ENCODE results near the gene SLC5A8. TPM values are rescaled to one million over a fixed set of nuclear protein-coding genes. Genes with fewer than 3 reads are reported as not detected.

The SLC5A8 gene
- total RNA-seq, 1 experiment from 2014 or later: not detected

GRCh38 chr12:101216810-101217209 is 6.8 kb upstream of the SLC5A8 start:
- no peaks in the 10 kb centered on the region; the same call in 1 of the 2 replicates for H3K9me2 ChIP-seq (ENCODE audit: insufficient read depth)
- intact Hi-C loops (cut with micrococcal nuclease): no loop called here
- ATAC-seq (no peak), DNase-seq (ENCODE audit: low read depth, low spot score) (no peak)
- no peaks in the 10 kb centered on the region for H3K79me2 ChIP-seq (ENCODE audit: insufficient read depth, low read length)
- H3K27me3 ChIP-seq (ENCODE audit: insufficient read depth, low read length): no peaks in the 10 kb centered on the region
- no peak overlapping the region for H3K4me3 ChIP-seq (replicated peaks in 1 of 2; ENCODE audit: low read depth in 1 of 2, low read length in 2 of 2)
- POLR2A ChIA-PET: no interaction called here
- TF ChIP-seq SIN3A (IDR thresholded peaks at IDR 0.05; ENCODE audit: low read depth) (no peak), TCF7L2 (IDR thresholded peaks at IDR 0.05; ENCODE audit: borderline replicate concordance, extremely low read depth, insufficient read depth, insufficient read length) (no peak), SP1 (IDR thresholded peaks at IDR 0.05; ENCODE audit: low read depth) (no peak), ZFX (IDR thresholded peaks at IDR 0.05) (no peak), CEBPB (IDR thresholded peaks at IDR 0.05; ENCODE audit: low read depth) (no peak), POLR2A (IDR thresholded peaks at IDR 0.05; ENCODE audit: borderline replicate concordance, extremely low read depth, insufficient read depth, insufficient read length) (no peak), EZH2phosphoT487 (IDR thresholded peaks at IDR 0.05; ENCODE audit: borderline replicate concordance) (no peak)
- CTCF ChIA-PET: no interaction called here
- no peaks in the 10 kb centered on the region for H3K4me1 ChIP-seq (ENCODE audit: control insufficient read depth in 1 of 2, insufficient read depth in 2 of 2, low read length in 2 of 2)
- no peak overlapping the region for H3K4me2 ChIP-seq (ENCODE audit: low read length)
- no peak overlapping the region for H3K9ac ChIP-seq (ENCODE audit: low read length)
- no TSS peak for BruUV-seq (replicated peaks)
- H3K9me3 ChIP-seq (ENCODE audit: control insufficient read depth in 1 of 2, insufficient read depth in 1 of 2, low read depth in 1 of 2, low read length in 2 of 2): no peaks in the 10 kb centered on the region
- H3K36me3 ChIP-seq (ENCODE audit: control insufficient read depth in 1 of 2, insufficient read depth in 2 of 2, low read length in 2 of 2): no peaks in the 10 kb centered on the region
- no peaks in the 10 kb centered on the region for H4K20me1 ChIP-seq (ENCODE audit: insufficient read depth)
- no peak overlapping the region for H2AFZ ChIP-seq (ENCODE audit: low read depth, low read length, poor library complexity, severe bottlenecking)
- H3K27ac ChIP-seq (ENCODE audit: low read depth, low read length): no peak overlapping the region
- RAD21 ChIA-PET (ENCODE audit: low non-redundant PET in 1 of 2, low total read pairs in 2 of 2, uncharacterized antibody in 2 of 2, unreplicated experiment in 2 of 2): no interaction called here

GRCh38 chr12:101207086-101207780 is 2.8 kb downstream of the SLC5A8 start:
- no peak for TF ChIP-seq ZFX (IDR thresholded peaks at IDR 0.05)
- TF ChIP-seq ATF3 (IDR thresholded peaks at IDR 0.05): no peak
- TF ChIP-seq EGR1 (IDR thresholded peaks at IDR 0.05; ENCODE audit: low read depth): no peak
- no peak for TF ChIP-seq EZH2phosphoT487 (IDR thresholded peaks at IDR 0.05; ENCODE audit: borderline replicate concordance)
- TF ChIP-seq EZH2 (IDR thresholded peaks at IDR 0.05): no peak
- no peak for TF ChIP-seq POLR2A (IDR thresholded peaks at IDR 0.05; ENCODE audit: borderline replicate concordance, extremely low read depth, insufficient read depth, insufficient read length)
- no peak for TF ChIP-seq POLR2AphosphoS5 (IDR thresholded peaks at IDR 0.05; ENCODE audit: low read depth, low read length)
- TF ChIP-seq REST (IDR thresholded peaks at IDR 0.05; ENCODE audit: low read depth): no peak
- TF ChIP-seq SP1 (IDR thresholded peaks at IDR 0.05; ENCODE audit: low read depth): no peak
- TF ChIP-seq RAD21 (IDR thresholded peaks at IDR 0.05; ENCODE audit: low read depth): no peak
- TF ChIP-seq CEBPB (IDR thresholded peaks at IDR 0.05; ENCODE audit: low read depth): no peak
- no TSS peak for BruUV-seq (replicated peaks)
- Histone ChIP-seq H3K4me2 (ENCODE audit: low read length) (no peak overlapping the region), H3K9me2 (ENCODE audit: insufficient read depth) (no peaks in the 10 kb centered on the region), H4K20me1 (ENCODE audit: insufficient read depth) (no peaks in the 10 kb centered on the region), H3K79me2 (ENCODE audit: insufficient read depth, low read length) (no peaks in the 10 kb centered on the region), H3K9ac (ENCODE audit: low read length) (no peak overlapping the region), H2AFZ (ENCODE audit: low read depth, low read length, poor library complexity, severe bottlenecking) (no peak overlapping the region), H3K4me3 (replicated peaks in 1 of 2; ENCODE audit: low read depth in 1 of 2, low read length in 2 of 2) (no peak overlapping the region), H3K27me3 (ENCODE audit: insufficient read depth, low read length) (no peaks in the 10 kb centered on the region), H3K36me3 (ENCODE audit: control insufficient read depth in 1 of 2, insufficient read depth in 2 of 2, low read length in 2 of 2) (no peaks in the 10 kb centered on the region), H3K4me1 (ENCODE audit: control insufficient read depth in 1 of 2, insufficient read depth in 2 of 2, low read length in 2 of 2) (no peaks in the 10 kb centered on the region), H3K27ac (ENCODE audit: low read depth, low read length) (no peak overlapping the region), H3K9me3 (ENCODE audit: control insufficient read depth in 1 of 2, insufficient read depth in 1 of 2, low read depth in 1 of 2, low read length in 2 of 2) (no peaks in the 10 kb centered on the region)
- ChIA-PET POLR2A (no interaction called here), CTCF (no interaction called here), RAD21 (ENCODE audit: low non-redundant PET in 1 of 2, low total read pairs in 2 of 2, uncharacterized antibody in 2 of 2, unreplicated experiment in 2 of 2) (no interaction called here)
- ATAC-seq: no peak
- DNase-seq (ENCODE audit: low read depth, low spot score): no peak
- intact Hi-C loops (cut with micrococcal nuclease): no loop called here

Measured in HCT116 (cell line).